VCaP (cell line): ENCODE measurements around the gene SLC25A40.

ENCODE experiments used
- H3K27ac ChIP-seq: fragments of 450-650 bp; 2 replicates; pipeline ENCODE4 v1.5.1; 2017
- TF ChIP-seq, protein P1 (sequence below): fragments of 450-650 bp; conservative IDR thresholded peaks from 2 replicates; pipeline ENCODE4 v1.5.1; 2017; ENCODE audit warnings: mild to moderate bottlenecking, moderate library complexity

The SLC25A40 gene

DNA sequence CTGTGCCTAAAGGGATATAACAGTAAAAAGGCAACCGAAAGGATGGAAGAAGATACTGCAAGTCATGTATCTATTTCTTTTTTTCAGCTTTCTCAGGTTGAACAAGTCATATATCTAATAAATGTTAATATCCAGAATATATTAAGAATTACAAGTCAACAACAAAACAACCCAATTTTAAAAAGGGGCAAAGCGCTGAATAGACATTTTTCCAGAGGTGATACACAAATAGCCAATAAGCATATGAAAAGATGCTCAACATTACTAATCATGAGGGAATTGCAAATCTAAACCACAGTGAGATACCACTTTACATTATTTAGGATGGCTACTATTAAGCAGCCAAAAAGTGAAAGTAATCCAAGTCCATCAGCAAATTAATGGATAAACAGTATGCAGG lies 23.1 kb upstream of the SLC25A40 start:
- TF ChIP-seq, protein P1, sequence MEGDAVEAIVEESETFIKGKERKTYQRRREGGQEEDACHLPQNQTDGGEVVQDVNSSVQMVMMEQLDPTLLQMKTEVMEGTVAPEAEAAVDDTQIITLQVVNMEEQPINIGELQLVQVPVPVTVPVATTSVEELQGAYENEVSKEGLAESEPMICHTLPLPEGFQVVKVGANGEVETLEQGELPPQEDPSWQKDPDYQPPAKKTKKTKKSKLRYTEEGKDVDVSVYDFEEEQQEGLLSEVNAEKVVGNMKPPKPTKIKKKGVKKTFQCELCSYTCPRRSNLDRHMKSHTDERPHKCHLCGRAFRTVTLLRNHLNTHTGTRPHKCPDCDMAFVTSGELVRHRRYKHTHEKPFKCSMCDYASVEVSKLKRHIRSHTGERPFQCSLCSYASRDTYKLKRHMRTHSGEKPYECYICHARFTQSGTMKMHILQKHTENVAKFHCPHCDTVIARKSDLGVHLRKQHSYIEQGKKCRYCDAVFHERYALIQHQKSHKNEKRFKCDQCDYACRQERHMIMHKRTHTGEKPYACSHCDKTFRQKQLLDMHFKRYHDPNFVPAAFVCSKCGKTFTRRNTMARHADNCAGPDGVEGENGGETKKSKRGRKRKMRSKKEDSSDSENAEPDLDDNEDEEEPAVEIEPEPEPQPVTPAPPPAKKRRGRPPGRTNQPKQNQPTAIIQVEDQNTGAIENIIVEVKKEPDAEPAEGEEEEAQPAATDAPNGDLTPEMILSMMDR, result no peak
- no peak overlapping the region for H3K27ac ChIP-seq

DNA sequence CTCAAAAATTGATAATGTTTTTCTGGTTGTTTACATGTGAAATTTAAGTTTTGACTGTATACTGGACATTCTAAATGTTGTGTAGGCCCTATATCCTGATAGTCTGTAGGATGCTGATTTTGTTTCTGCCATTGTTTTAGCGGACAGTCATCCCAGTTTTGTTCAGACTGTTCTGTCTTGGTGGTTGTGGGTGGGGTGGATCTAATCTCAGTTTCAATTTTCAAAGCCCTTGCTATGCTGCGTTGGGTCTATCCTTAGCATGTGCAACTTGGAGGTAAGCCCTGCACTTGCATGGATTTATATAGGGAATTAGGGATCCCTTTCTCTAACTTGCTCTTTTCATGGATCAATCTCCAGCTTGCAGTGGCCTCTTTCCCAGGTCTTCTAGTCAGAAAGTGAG lies 19.2 kb upstream of the SLC25A40 start:
- TF ChIP-seq, protein P1, result no peak
- no peak overlapping the region for H3K27ac ChIP-seq

DNA sequence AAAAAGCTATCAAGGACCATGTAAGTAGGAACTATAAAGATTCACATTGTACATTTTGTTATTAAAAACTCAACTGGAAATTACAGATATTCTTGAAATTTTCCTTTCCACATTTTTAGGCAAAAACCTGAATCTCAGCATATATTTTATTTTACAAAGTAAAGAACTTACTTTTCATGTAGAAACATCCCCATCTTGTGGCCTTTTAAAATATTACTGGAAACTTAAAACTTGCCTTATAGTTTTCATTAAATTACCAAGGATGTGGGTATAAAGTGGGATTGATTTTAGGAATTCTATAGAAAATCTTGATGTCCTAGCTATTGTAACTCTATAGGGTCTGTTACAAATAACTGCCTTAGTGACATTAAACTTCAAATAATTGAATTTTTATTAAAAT lies 10.7 kb upstream of the SLC25A40 start:
- H3K27ac ChIP-seq, result no peak overlapping the region
- TF ChIP-seq, protein P1, result peak; percentile 73

DNA sequence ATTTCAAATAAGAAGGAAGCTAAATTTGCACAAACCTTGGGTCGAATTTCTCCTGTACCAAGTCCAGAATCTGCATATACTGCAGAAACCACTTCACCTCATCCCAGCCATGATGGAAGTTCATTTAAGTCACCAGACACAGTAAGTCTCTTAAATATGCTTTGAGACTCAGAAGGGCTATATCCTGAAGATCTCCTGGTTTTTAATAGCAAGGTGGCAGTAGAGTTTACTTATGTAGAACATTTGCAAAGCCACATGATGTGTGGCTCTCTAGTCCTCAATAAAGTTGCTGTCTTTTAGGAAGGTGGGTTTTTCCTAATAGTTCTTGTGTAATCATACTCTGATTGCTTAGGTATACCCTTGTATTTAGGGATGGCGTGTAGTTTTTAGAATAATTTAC lies 8.9 kb upstream of the SLC25A40 start:
- peak overlapping the region; percentile 38 for H3K27ac ChIP-seq
- TF ChIP-seq, protein P1, result peak; percentile 56

DNA sequence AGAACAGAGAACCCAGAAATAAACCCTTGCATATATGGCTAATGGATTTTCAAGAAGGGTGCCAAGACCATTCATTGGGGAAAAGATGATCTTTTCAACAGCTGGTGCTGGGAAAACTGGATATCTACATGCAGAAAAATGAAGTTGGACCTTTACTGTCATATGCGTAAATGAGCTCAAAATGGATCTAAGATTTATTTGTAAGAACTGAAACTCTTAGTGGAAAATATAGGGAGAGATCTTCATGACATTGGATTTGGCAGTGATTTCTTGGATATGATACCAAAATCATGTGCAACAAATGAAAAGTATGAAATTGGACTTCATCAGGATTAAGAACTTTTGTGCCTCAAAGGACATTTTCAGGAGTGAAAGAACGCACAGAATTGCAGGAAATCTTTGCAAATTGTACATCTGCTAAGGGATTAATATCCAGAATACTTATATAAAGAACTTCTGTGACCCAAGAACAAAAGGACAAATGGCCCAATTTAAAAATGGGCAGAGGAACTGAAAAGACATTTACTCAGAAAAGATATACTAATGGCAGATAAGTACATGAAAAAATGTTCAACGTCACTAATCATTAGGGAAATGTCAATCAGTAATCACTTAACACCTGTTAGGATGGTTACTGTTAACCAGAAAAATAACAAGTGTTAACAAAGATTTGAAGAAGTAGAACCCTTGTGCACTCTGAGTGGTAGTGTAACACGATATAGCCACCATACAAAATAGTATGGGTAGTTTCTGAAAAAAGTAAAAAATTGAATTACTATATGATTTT lies 6.2 kb upstream of the SLC25A40 start:
- no peak overlapping the region for H3K27ac ChIP-seq
- TF ChIP-seq, protein P1, result no peak

DNA sequence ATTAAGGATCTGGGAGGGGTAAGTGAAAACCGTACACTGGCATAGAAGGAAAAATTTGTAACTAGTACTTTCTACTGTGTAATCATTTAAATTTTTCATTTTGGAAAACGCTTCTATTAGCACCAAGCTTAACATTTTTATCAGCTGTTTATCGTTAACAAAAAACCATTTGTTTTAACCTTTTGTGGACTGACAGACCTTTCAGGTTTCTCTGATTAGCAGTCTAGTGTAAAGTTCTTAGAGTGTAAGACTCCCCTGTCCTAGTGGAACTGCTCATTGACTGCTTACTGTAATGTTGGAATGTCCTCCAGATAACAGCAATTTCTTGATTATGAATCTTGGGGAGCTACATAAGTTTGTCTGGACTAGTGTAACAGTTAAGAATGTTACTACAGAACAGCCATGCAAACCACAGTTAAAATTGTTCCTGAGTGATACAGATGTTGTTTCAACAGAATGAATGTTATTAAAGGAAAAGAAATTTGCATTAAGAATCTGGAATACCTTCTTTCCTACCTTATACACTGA lies 2.1 kb upstream of the SLC25A40 start:
- TF ChIP-seq, protein P1, result no peak
- peak overlapping the region; percentile 97 for H3K27ac ChIP-seq

DNA sequence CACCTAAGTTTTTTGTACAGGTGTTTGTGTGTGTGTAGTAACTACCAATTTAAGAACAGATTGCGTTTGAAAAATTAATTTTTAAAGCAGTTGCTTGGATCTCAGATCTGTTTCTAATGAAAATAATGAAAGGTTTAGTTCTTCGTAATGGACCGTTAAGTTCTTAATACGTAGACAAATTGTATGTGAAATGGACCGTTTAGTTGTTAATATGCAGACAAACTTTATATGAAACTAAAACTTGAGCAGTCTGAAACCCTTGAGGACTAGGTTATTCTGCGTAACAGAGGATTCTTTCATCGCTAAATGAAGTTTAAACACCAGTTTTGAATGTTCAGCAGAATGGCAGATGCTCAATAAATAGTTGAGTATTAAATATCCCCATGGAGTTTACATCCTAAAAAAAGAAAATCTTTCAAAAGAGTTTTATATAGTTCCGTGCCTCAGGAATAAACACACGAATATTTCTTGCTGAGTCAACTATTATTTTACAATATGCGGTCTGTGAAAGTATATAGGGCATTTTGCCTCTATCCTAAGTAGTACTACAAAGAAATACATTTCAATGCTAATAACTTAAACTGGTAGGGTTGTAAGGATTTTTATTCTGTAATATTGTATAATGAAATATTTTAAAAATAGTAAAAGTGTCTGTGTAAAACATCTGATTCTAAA lies 1.3 kb upstream of the SLC25A40 start:
- peak overlapping the region; percentile 97 for H3K27ac ChIP-seq
- TF ChIP-seq, protein P1, result no peak
